H1 (cell line): Measurements from ENCODE around the gene SLC2A4. TPM values are rescaled to one million over a fixed set of nuclear protein-coding genes. Genes with fewer than 3 reads are reported as not detected.

Experiments
- YY1 ChIP-seq: IDR thresholded peaks from 2 replicates; pipeline ENCODE4 v1.6.1; 2011; ENCODE audit warnings: low read depth, mild to moderate bottlenecking, low read length
- polyA plus RNA-seq, 7 experiments: library from polyadenylated mRNA; depleted of rRNA in 3 of 7; stranded (reverse) in 5 of 7; unstranded in 2 of 7; fragments of >200 nt in 5 of 7; fragments of 200-250 nt in 2 of 7; gene quantifications; 1 replicate in 5 of 7; 2 replicates in 1 of 7; 4 replicates in 1 of 7; pipeline versions ENCODE4 v1.2.1 to v1.2.3, GENCODE V29; 2011 to 2013; ENCODE audit warnings: missing spikeins in 2 of 7, mixed read lengths in 2 of 7
- total RNA-seq: library from RNA; stranded (reverse); fragmentation: NEBNext Ultra II Directional; extraction: Animal tissue kit (Norgen Biotek cat#: 25700); gene quantifications from 2 replicates; pipeline ENCODE4 v1.2.1, GENCODE V29; 2021

Gene SLC2A4
- total and polyA plus RNA-seq, 2 of the 8 experiments (the other 6 are each of a cell fraction or from before 2014, with no cell fraction given): 5.7 to 6.9 TPM

DNA sequence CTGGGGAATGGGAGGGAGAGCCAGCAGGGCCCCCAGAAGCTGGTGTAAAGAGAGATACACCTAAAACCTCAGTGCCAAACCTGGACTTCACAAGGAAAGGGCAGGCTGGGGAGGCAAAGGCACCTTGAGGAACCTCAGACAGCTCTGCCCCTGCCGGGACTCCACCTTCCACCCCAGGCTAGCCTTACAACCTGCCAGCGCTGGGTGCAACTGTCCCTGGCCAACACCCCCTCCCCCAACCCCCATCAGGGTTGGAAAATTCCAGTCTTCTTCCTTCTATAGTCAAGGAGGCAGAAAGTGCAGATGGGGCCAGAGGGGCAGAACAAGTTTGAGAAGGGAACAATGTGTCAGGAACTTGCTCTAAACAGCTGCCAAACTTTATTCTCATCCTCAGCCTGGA lies 10.7 kb downstream of the SLC2A4 start (continued):
- TF ChIP-seq YY1: no peak
